Measurements from ENCODE around the gene KCNMA1. TPM values are rescaled to one million over a fixed set of nuclear protein-coding genes. Genes with fewer than 3 reads are reported as not detected.

KCNMA1 gene
- total RNA-seq, 2 donors from 2014 or later = 23.2 to 44.5 TPM

DNA sequence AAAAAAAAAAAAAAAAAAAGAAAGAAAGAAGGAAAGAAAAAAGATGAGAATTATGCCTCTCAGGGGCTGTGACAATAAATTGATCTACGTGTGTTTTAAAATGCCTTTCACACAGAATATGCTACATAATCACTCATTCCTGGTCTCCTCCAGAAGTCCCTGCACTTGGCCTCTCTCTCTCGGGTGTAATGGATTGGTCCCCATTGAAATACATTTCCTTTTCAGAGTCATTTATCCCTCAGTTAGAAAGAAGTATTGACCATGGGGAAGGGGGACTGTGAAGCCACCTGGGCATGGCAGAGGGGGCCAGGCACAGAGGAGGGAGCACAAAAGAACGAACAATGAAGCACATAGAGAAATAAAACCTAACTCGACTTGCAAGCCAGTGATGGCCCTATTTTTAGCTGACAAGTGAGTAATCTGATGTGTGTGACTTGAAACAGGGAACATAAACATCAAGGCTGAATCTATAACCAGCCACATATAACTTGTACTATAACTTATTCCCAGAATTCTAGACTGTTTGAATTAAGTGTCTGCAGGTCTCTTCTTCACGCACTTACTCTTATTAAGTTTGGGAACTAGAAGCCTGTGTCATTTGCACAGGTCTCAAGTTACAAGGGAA, 490.8 kb downstream of the KCNMA1 start:
- TF ChIP-seq, protein P1, sequence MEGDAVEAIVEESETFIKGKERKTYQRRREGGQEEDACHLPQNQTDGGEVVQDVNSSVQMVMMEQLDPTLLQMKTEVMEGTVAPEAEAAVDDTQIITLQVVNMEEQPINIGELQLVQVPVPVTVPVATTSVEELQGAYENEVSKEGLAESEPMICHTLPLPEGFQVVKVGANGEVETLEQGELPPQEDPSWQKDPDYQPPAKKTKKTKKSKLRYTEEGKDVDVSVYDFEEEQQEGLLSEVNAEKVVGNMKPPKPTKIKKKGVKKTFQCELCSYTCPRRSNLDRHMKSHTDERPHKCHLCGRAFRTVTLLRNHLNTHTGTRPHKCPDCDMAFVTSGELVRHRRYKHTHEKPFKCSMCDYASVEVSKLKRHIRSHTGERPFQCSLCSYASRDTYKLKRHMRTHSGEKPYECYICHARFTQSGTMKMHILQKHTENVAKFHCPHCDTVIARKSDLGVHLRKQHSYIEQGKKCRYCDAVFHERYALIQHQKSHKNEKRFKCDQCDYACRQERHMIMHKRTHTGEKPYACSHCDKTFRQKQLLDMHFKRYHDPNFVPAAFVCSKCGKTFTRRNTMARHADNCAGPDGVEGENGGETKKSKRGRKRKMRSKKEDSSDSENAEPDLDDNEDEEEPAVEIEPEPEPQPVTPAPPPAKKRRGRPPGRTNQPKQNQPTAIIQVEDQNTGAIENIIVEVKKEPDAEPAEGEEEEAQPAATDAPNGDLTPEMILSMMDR (IDR thresholded peaks at IDR 0.05) = no peak
- Histone ChIP-seq H3K9me3 (no peaks in the 10 kb centered on the region), H3K27ac (no peak overlapping the region), H3K27me3 (no peaks in the 10 kb centered on the region), H3K9ac (ENCODE audit: low read depth in 2 of 2, low read length in 2 of 2) (no peak overlapping the region), H3K36me3 (no peaks in the 10 kb centered on the region), H3K4me3 (no peak overlapping the region), H3K4me1 (no peaks in the 10 kb centered on the region)
- DNase-seq = no peak
- intact Hi-C loops (cut with DNase I) = no loop called here

DNA sequence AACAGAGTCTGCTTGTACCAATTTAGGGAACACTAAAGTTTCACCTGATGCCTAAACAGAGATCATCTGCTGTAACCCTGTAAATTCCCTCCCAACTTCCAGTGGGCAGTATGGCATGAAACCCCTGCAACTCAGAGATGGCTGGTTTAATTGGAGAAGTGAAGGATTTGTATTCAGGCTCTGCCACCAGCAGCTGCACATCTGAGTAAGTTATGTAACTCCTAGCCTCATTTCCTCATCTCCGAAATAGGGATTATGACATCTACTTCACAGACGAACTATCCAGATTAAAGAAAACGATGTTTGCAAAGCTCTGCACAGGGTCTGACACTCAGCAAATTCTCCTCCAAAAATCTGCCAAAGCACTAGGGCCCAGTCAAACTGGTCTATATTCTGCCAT, 493.0 kb downstream of the KCNMA1 start:
- no peaks in the 10 kb centered on the region for H3K27me3 ChIP-seq
- no peak overlapping the region for H3K9ac ChIP-seq (ENCODE audit: low read depth in 2 of 2, low read length in 2 of 2)
- no peak overlapping the region for H3K4me3 ChIP-seq
- H3K27ac ChIP-seq = no peak overlapping the region
- DNase-seq = no peak
- TF ChIP-seq, protein P1 (IDR thresholded peaks at IDR 0.05) = no peak
- intact Hi-C loops (cut with DNase I) = no loop called here
- H3K4me1 ChIP-seq = no peaks in the 10 kb centered on the region
- no peaks in the 10 kb centered on the region for H3K36me3 ChIP-seq
- H3K9me3 ChIP-seq = no peaks in the 10 kb centered on the region

DNA sequence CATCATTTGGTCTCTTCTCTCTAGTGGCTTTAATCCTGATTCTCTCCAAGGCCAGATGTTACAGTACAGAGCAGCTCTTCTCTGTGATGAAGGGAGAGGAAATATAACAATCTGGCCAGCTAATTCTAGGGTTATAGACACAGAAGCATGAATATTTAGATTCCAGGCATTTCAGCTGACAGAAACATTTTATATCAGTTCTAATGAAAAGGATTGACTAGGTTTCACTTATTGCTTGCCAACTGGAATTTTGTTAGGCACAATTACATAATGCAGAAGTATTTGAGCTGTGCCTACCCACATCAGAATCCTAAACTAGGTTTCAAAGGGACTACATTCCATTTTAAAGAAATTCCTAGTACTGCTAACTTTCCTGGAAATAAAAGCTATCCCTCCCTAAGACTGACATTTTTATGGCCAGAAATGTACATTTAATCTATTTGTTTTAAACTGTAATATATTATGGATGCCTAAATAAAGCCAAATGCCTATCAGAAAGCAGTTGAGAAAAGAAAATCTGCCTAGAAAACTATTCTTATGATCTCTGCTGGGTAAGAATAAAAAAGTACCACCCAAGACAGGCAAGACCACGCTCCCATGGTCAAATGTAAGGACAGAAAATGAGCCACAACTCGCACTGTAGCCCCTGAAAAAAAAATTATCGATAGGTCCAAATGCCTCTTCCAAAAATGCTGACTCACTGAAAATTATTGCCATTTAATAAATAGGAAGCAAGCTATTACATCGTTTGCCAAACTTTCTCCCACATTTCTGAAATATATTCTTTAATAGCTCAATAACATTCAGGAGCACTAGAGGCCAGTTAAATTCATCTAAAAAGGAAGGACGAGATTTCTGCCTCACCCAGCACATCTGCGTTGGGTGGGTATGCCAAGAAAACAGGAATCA, 498.1 kb downstream of the KCNMA1 start:
- Histone ChIP-seq H3K27ac (no peak overlapping the region), H3K27me3 (no peaks in the 10 kb centered on the region), H3K9ac (ENCODE audit: low read depth in 2 of 2, low read length in 2 of 2) (no peak overlapping the region), H3K4me1 (no peaks in the 10 kb centered on the region), H3K9me3 (no peaks in the 10 kb centered on the region), H3K36me3 (no peaks in the 10 kb centered on the region), H3K4me3 (no peak overlapping the region)
- intact Hi-C loops (cut with DNase I) = no loop called here
- DNase-seq = no peak
- TF ChIP-seq, protein P1 (IDR thresholded peaks at IDR 0.05) = no peak

DNA sequence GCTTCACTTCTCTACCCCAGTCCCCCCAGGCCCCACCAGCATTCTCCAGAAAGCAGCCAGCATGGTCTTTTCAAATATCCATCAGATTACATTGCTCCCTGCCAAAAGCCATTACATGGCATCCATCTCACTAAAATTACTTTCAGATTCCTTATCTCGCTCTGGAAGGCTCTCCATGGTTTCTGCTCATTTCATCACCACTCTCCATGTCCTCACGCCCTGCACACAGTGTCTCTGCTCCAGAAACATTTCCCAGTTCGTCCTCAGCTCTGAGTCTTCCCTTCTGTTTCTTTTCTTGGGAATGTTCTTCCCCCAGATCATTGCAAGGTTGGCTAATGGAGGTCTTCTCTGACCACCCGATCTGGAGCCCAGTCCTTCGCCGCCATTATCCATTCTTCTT, 499.1 kb downstream of the KCNMA1 start:
- TF ChIP-seq, protein P1 (IDR thresholded peaks at IDR 0.05) = no peak
- Histone ChIP-seq H3K27me3 (no peaks in the 10 kb centered on the region), H3K9me3 (no peaks in the 10 kb centered on the region), H3K9ac (ENCODE audit: low read depth in 2 of 2, low read length in 2 of 2) (no peak overlapping the region), H3K4me3 (no peak overlapping the region), H3K36me3 (no peaks in the 10 kb centered on the region), H3K27ac (no peak overlapping the region), H3K4me1 (no peaks in the 10 kb centered on the region)
- no peak for DNase-seq
- intact Hi-C loops (cut with DNase I) = no loop called here

DNA sequence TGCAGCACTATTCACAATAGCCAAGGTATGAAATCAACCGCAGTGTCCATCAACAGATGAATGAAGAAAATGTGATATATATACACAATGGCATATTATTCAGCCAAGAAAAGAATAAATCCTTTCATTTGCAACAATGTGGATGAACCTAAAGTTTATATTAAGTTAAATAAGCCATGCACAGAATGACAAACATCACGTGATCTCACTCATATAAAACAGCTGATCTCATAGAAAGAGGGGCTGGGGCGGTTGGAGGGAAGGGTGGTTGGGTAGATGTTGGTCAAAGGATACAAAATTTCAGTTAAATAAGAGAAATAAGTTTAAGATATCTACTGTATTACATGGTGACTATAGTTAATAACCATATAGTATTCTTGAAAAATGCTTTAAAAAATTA, 502.1 kb downstream of the KCNMA1 start:
- H3K27ac ChIP-seq = no peak overlapping the region
- intact Hi-C loops (cut with DNase I) = no loop called here

More for the DNA sequence above, 502.1 kb downstream of the KCNMA1 start:
- TF ChIP-seq, protein P1 (IDR thresholded peaks at IDR 0.05) = no peak
- H3K9ac ChIP-seq (ENCODE audit: low read depth in 2 of 2, low read length in 2 of 2) = no peak overlapping the region
- H3K27me3 ChIP-seq = no peaks in the 10 kb centered on the region
- H3K4me3 ChIP-seq = no peak overlapping the region
- no peaks in the 10 kb centered on the region for H3K9me3 ChIP-seq
- DNase-seq = no peak
- no peaks in the 10 kb centered on the region for H3K4me1 ChIP-seq
- H3K36me3 ChIP-seq = no peaks in the 10 kb centered on the region
